EL (cell line): ENCODE measurements around the gene OOSP2.

Source experiments
- DNase-seq: peaks from one replicate; pipeline ENCODE4 v3.0.0-alpha.2; 2016

The OOSP2 gene

DNA sequence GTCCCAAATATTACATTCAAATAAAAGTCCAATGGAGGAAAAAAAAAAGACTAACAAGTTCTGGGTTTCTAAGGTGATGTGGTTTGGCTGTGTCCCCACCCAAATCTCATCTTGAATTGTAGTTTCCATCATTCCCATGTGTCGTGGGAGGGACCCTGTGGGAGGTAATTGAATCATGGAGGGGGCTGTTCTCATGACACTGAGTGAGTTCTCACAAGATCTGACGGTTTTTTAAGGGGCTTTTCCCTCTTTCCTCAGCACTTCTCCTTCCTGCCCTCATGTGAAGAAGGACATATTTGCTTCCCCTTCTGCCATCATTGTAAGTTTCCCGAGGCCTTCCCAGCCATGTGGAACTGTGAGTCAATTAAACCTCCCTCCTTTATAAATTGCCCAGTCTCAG is 40.3 kb downstream of the OOSP2 start:
- DNase-seq: no peak

GRCh38 chr11:60084631-60085273 is 44.5 kb downstream of the OOSP2 start:
- no peak for DNase-seq

- DNase-seq: no peak
These were observed 45.7 kb downstream of the OOSP2 start for GRCh38 chr11:60085909-60086308.

DNA sequence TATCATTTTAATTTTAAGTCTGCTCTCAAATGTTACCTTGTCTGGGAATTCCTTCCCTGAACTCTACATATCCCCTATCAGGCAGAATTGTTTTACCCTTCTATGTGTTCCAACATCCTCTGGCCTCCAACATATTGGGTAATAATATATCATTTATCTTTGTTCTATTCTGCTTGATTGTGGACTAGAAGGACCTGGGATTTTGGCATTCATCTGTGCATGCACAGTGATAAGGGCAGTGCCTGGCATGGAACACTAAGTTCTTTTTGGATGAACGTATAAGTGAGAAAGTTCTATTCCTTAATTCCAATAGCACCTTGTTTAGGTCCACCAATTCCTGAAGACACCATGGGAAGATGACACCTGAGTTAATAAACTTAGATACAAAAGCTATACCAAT is 47.0 kb downstream of the OOSP2 start:
- DNase-seq: no peak

- DNase-seq: no peak
These were observed 48.2 kb downstream of the OOSP2 start, which contains the start of gene MS4A2 for GRCh38 chr11:60088364-60088763. Gene MS4A2 (plus strand): TSS chr11:60088664. CDS start chr11:60088766, 102 bp downstream.

DNA sequence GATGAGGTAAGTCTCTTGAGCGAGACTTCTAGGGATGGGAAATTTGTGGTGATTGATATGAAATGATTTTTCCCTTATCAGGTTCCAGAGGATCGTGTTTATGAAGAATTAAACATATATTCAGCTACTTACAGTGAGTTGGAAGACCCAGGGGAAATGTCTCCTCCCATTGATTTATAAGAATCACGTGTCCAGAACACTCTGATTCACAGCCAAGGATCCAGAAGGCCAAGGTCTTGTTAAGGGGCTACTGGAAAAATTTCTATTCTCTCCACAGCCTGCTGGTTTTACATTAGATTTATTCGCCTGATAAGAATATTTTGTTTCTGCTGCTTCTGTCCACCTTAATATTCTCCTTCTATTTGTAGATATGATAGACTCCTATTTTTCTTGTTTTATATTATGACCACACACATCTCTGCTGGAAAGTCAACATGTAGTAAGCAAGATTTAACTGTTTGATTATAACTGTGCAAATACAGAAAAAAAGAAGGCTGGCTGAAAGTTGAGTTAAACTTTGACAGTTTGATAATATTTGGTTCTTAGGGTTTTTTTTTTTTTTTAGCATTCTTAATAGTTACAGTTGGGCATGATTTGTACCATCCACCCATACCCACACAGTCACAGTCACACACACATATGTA is 55.4 kb downstream of the OOSP2 start:
- DNase-seq: no peak

- DNase-seq: no peak
These were observed 57.0 kb downstream of the OOSP2 start for GRCh38 chr11:60097189-60097588.
